ENCODE measurements around the gene MX2.

- TF ChIP-seq, protein P1, sequence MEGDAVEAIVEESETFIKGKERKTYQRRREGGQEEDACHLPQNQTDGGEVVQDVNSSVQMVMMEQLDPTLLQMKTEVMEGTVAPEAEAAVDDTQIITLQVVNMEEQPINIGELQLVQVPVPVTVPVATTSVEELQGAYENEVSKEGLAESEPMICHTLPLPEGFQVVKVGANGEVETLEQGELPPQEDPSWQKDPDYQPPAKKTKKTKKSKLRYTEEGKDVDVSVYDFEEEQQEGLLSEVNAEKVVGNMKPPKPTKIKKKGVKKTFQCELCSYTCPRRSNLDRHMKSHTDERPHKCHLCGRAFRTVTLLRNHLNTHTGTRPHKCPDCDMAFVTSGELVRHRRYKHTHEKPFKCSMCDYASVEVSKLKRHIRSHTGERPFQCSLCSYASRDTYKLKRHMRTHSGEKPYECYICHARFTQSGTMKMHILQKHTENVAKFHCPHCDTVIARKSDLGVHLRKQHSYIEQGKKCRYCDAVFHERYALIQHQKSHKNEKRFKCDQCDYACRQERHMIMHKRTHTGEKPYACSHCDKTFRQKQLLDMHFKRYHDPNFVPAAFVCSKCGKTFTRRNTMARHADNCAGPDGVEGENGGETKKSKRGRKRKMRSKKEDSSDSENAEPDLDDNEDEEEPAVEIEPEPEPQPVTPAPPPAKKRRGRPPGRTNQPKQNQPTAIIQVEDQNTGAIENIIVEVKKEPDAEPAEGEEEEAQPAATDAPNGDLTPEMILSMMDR (IDR thresholded peaks at IDR 0.05), result no peak
- no peak for TF ChIP-seq POLR2A (IDR thresholded peaks at IDR 0.05)
These were observed 46.1 kb upstream of the MX2 start for GRCh38 chr21:41315726-41316125.

Measured in adrenal gland (tissue), 5 donors.